Hepatocyte (in vitro differentiated cells): ENCODE results near the gene MRC1.

Experiments
- EZH2 ChIP-seq: fragments of 200-600 bp; sonication (generic); IDR thresholded peaks from 2 replicates; pipeline ENCODE4 v1.6.1; 2016; ENCODE audit warnings: antibody characterized with exemption, mild to moderate bottlenecking, borderline replicate concordance
- TF ChIP-seq, protein P1 (sequence below): fragments of 200-600 bp; sonication (generic); IDR thresholded peaks from 2 replicates; pipeline ENCODE4 v1.5.1; 2016; ENCODE audit warnings: antibody characterized with exemption, mild to moderate bottlenecking; ENCODE audit not compliant: poor library complexity

- TF ChIP-seq, protein P1, sequence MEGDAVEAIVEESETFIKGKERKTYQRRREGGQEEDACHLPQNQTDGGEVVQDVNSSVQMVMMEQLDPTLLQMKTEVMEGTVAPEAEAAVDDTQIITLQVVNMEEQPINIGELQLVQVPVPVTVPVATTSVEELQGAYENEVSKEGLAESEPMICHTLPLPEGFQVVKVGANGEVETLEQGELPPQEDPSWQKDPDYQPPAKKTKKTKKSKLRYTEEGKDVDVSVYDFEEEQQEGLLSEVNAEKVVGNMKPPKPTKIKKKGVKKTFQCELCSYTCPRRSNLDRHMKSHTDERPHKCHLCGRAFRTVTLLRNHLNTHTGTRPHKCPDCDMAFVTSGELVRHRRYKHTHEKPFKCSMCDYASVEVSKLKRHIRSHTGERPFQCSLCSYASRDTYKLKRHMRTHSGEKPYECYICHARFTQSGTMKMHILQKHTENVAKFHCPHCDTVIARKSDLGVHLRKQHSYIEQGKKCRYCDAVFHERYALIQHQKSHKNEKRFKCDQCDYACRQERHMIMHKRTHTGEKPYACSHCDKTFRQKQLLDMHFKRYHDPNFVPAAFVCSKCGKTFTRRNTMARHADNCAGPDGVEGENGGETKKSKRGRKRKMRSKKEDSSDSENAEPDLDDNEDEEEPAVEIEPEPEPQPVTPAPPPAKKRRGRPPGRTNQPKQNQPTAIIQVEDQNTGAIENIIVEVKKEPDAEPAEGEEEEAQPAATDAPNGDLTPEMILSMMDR = no peak
- no peak for TF ChIP-seq EZH2
Measured at GRCh38 chr10:17848646-17849045, 39.5 kb downstream of the MRC1 start.
